Bronchus fibroblast of lung (primary cell): Measurements from ENCODE around the gene ZNF223. TPM values are rescaled to one million over a fixed set of nuclear protein-coding genes. Genes with fewer than 3 reads are reported as not detected.

Experiments
- total RNA-seq: library from RNA; depleted of rRNA; stranded (reverse); fragments of >200 nt; gene quantifications from 2 replicates; pipeline ENCODE4 v1.2.3, GENCODE V29; 2015

ZNF223 gene
- total RNA-seq: 2.4 and 3.5 TPM in 2 replicates

GRCh38 chr19:44051650-44052402 lies at the start of gene ZNF223:
Gene ZNF223, plus strand, starts transcription at chr19:44052036. Its CDS starts 3,141 bp downstream, at chr19:44055177.

GRCh38 chr19:44002566-44003460 lies 49.0 kb upstream of the ZNF223 start, which contains the start of gene ZNF230:
Gene ZNF230, plus strand, starts transcription at chr19:44002957. Its CDS starts 4,122 bp downstream, at chr19:44007079.

GRCh38 chr19:44025217-44025936 lies 26.5 kb upstream of the ZNF223 start, which contains the start of gene ZNF222:
Gene ZNF222, plus strand, starts transcription at chr19:44025379. Its CDS starts 58 bp downstream, at chr19:44025437.

GRCh38 chr19:44071824-44072542 lies 20.1 kb downstream of the ZNF223 start, which contains the start of gene ZNF284:
Gene ZNF284, plus strand, starts transcription at chr19:44072159. Its CDS starts 4,231 bp downstream, at chr19:44076390.

GRCh38 chr19:44093931-44094765 lies 42.3 kb downstream of the ZNF223 start, which contains the start of gene ZNF224:
Gene ZNF224, plus strand, starts transcription at chr19:44094361. Its CDS starts 3,513 bp downstream, at chr19:44097874.

GRCh38 chr19:44113138-44113783 lies 61.4 kb downstream of the ZNF223 start, which contains the start of gene ZNF225:
Gene ZNF225, plus strand, starts transcription at chr19:44113399. Its CDS starts 2,429 bp downstream, at chr19:44115828.

Other genes starting within 250 kb of the ZNF223 start
- 0.89 TPM in 1 of 2 replicates, not detected in the other for gene LYPD5, start 249.6 kb upstream of the ZNF223 start, total RNA-seq
- gene ZNF283, start 224.7 kb upstream of the ZNF223 start, total RNA-seq: 1.8 and 3.5 TPM in 2 replicates
- gene ZNF404, start 168.1 kb upstream of the ZNF223 start, total RNA-seq: 1.0 TPM in 2 replicates
- gene ZNF45, start 116.8 kb upstream of the ZNF223 start, total RNA-seq: 5.6 and 5.9 TPM in 2 replicates
- gene ZNF221, start 100.8 kb upstream of the ZNF223 start, total RNA-seq: 1.9 and 3.0 TPM in 2 replicates
- gene ZNF155, start 67.8 kb upstream of the ZNF223 start, total RNA-seq: 2.9 and 4.8 TPM in 2 replicates
- 1.2 and 2.2 TPM in 2 replicates for gene ZNF230, start 49.1 kb upstream of the ZNF223 start, total RNA-seq
- gene ZNF222, start 26.7 kb upstream of the ZNF223 start, total RNA-seq: 1.8 and 4.9 TPM in 2 replicates
- 0.74 and 1.0 TPM in 2 replicates for gene ZNF284, start 20.1 kb downstream of the ZNF223 start, total RNA-seq
- 3.4 and 8.2 TPM in 2 replicates for gene ZNF224, start 42.3 kb downstream of the ZNF223 start, total RNA-seq
- 1.5 and 2.4 TPM in 2 replicates for gene ZNF225, start 61.4 kb downstream of the ZNF223 start, total RNA-seq
- 2.4 and 3.1 TPM in 2 replicates for gene ZNF234, start 89.5 kb downstream of the ZNF223 start, total RNA-seq
- 8.0 and 10.8 TPM in 2 replicates for gene ZNF226, start 113.1 kb downstream of the ZNF223 start, total RNA-seq
- gene ZNF227, start 160.5 kb downstream of the ZNF223 start, total RNA-seq: 6.1 and 7.1 TPM in 2 replicates
- 0.17 and 0.30 TPM in 2 replicates for gene ZNF233, start 207.8 kb downstream of the ZNF223 start, total RNA-seq